ENCODE results near the gene SLX4. TPM values are rescaled to one million over a fixed set of nuclear protein-coding genes. Genes with fewer than 3 reads are reported as not detected.

The SLX4 gene
- total RNA-seq, 1 donor from 2014 or later, result 12.0 TPM

- no peak for TF ChIP-seq CTCF (IDR thresholded peaks at IDR 0.05; ENCODE audit: unreplicated experiment)
- no peaks in the 10 kb centered on the region for H3K27me3 Mint-ChIP-seq (ENCODE audit: low read depth)
- peaks cover 2% of the 10 kb centered on the region for H3K36me3 Mint-ChIP-seq
These were observed 35.9 kb downstream of the SLX4 start for GRCh38 chr16:3575491-3575890.

GRCh38 chr16:3574195-3574594 lies 37.2 kb downstream of the SLX4 start:
- Mint-ChIP-seq H3K9me3 (peaks cover 7% of the 10 kb centered on the region), H3K27me3 (ENCODE audit: low read depth) (no peaks in the 10 kb centered on the region), H3K4me3 (no peak overlapping the region)

More at GRCh38 chr16:3575491-3575890, 35.9 kb downstream of the SLX4 start:
- Mint-ChIP-seq H3K9me3 (peaks cover 3% of the 10 kb centered on the region), H3K4me1 (peaks cover 4% of the 10 kb centered on the region), H3K4me3 (no peak overlapping the region), H3K27ac (no peak overlapping the region)
- no peak for DNase-seq (ENCODE audit: low spot score in 2 of 2, unreplicated experiment in 2 of 2)

GRCh38 chr16:3573146-3573815 lies 38.1 kb downstream of the SLX4 start:
- H3K4me1 Mint-ChIP-seq, result no peaks in the 10 kb centered on the region
- H3K36me3 Mint-ChIP-seq, result peaks cover 5% of the 10 kb centered on the region
- peaks cover 7% of the 10 kb centered on the region for H3K9me3 Mint-ChIP-seq
- H3K4me3 Mint-ChIP-seq, result no peak overlapping the region
- DNase-seq (ENCODE audit: low spot score in 2 of 2, unreplicated experiment in 2 of 2), result no peak
- no peaks in the 10 kb centered on the region for H3K27me3 Mint-ChIP-seq (ENCODE audit: low read depth)
- TF ChIP-seq CTCF (IDR thresholded peaks at IDR 0.05; ENCODE audit: unreplicated experiment), result no peak
- no peak overlapping the region for H3K27ac Mint-ChIP-seq

More at GRCh38 chr16:3574195-3574594, 37.2 kb downstream of the SLX4 start:
- H3K36me3 Mint-ChIP-seq, result peaks cover 5% of the 10 kb centered on the region
- no peak overlapping the region for H3K27ac Mint-ChIP-seq
- no peaks in the 10 kb centered on the region for H3K4me1 Mint-ChIP-seq
- DNase-seq (ENCODE audit: low spot score in 2 of 2, unreplicated experiment in 2 of 2), result no peak
- TF ChIP-seq CTCF (IDR thresholded peaks at IDR 0.05; ENCODE audit: unreplicated experiment), result no peak

GRCh38 chr16:3570420-3571062 lies 40.9 kb downstream of the SLX4 start:
- Mint-ChIP-seq H3K9me3 (peaks cover 7% of the 10 kb centered on the region), H3K27ac (no peak overlapping the region)

GRCh38 chr16:3569851-3570250 lies 41.6 kb downstream of the SLX4 start:
- Mint-ChIP-seq H3K27me3 (ENCODE audit: low read depth) (no peaks in the 10 kb centered on the region), H3K4me3 (no peak overlapping the region), H3K27ac (no peak overlapping the region), H3K36me3 (peaks cover 5% of the 10 kb centered on the region), H3K4me1 (no peaks in the 10 kb centered on the region), H3K9me3 (peaks cover 7% of the 10 kb centered on the region)
- DNase-seq (ENCODE audit: low spot score in 2 of 2, unreplicated experiment in 2 of 2), result no peak
- TF ChIP-seq CTCF (IDR thresholded peaks at IDR 0.05; ENCODE audit: unreplicated experiment), result no peak

More at GRCh38 chr16:3570420-3571062, 40.9 kb downstream of the SLX4 start:
- no peaks in the 10 kb centered on the region for H3K27me3 Mint-ChIP-seq (ENCODE audit: low read depth)
- no peak for TF ChIP-seq CTCF (IDR thresholded peaks at IDR 0.05; ENCODE audit: unreplicated experiment)
- no peaks in the 10 kb centered on the region for H3K4me1 Mint-ChIP-seq
- H3K36me3 Mint-ChIP-seq, result peaks cover 5% of the 10 kb centered on the region
- H3K4me3 Mint-ChIP-seq, result no peak overlapping the region
- DNase-seq (ENCODE audit: low spot score in 2 of 2, unreplicated experiment in 2 of 2), result no peak

All from mesothelial cell of epicardium (in vitro differentiated cells).